ENCODE results near the gene UTP3.
A peak's percentile ranks its signal among the peaks of the same experiment; 100 is the strongest.
"Not testable (repeated sequence)": the region's sequence is repeated elsewhere in the genome, so short reads cannot be mapped to it uniquely, and the experiment has no call there.

The UTP3 gene

GRCh38 chr4:70718811-70719604, 30.7 kb downstream of the UTP3 start:
- no peak for DNase-seq

- DNase-seq: peak; percentile 81
Measured at GRCh38 chr4:70721747-70722146, 33.4 kb downstream of the UTP3 start, which contains the start of gene RUFY3. Gene RUFY3, plus strand, starts transcription at chr4:70721964. Its CDS starts 610 bp downstream, at chr4:70722574.

- DNase-seq: peak; percentile 24
Measured at GRCh38 chr4:70722199-70722791, 34.0 kb downstream of the UTP3 start.

GRCh38 chr4:70724463-70724862, 36.1 kb downstream of the UTP3 start:
- DNase-seq: no peak

GRCh38 chr4:70725633-70726032, 37.3 kb downstream of the UTP3 start:
- DNase-seq: no peak

- DNase-seq: not testable (repeated sequence)
Measured at GRCh38 chr4:70726515-70726914, 38.2 kb downstream of the UTP3 start.

GRCh38 chr4:70728091-70728490, 39.8 kb downstream of the UTP3 start:
- no peak for DNase-seq

- DNase-seq: not testable (repeated sequence)
Measured at GRCh38 chr4:70732878-70733277, 44.5 kb downstream of the UTP3 start.

- DNase-seq: peak; percentile 9
Measured at GRCh38 chr4:70734168-70734954, 46.0 kb downstream of the UTP3 start.

- no peak for DNase-seq
Measured at GRCh38 chr4:70734971-70735370, 46.6 kb downstream of the UTP3 start.

GRCh38 chr4:70735915-70736314, 47.6 kb downstream of the UTP3 start:
- not testable (repeated sequence) for DNase-seq

GRCh38 chr4:70737006-70737405, 48.7 kb downstream of the UTP3 start:
- no peak for DNase-seq

- DNase-seq: no peak
Measured at GRCh38 chr4:70737409-70737808, 49.1 kb downstream of the UTP3 start.

- no peak for DNase-seq
Measured at GRCh38 chr4:70739496-70740337, 51.4 kb downstream of the UTP3 start.

Data from NCI-H1436 (cell line).